Brain microvascular endothelial cell (primary cell): Measurements from ENCODE around the gene RFXANK.

ENCODE experiments used
- DNase-seq: peaks from one replicate; pipeline ENCODE4 v3.0.0-alpha.2; 2020
- H3K27ac ChIP-seq: fragments of 250-450 bp; sonication (Bioruptor Pico); 2 replicates; pipeline ENCODE4 v1.5.1; 2020; ENCODE audit warnings: mild to moderate bottlenecking, moderate library complexity
- H3K27me3 ChIP-seq: fragments of 250-450 bp; sonication (Bioruptor Pico); replicated peaks from 2 replicates; pipeline ENCODE4 v1.5.1; 2020; ENCODE audit warnings: mild to moderate bottlenecking
- H3K36me3 ChIP-seq: fragments of 250-450 bp; sonication (Bioruptor Pico); replicated peaks from 2 replicates; pipeline ENCODE4 v1.5.1; 2020; ENCODE audit warnings: mild to moderate bottlenecking
- H3K4me3 ChIP-seq: 2 replicates; pipeline ENCODE4 v1.5.1; 2011; ENCODE audit warnings: low read depth, mild to moderate bottlenecking, control low read depth, low read length, moderate library complexity
- CTCF ChIP-seq: IDR thresholded peaks from 2 replicates; pipeline ENCODE4 v1.5.1; 2011; ENCODE audit warnings: low read depth, mild to moderate bottlenecking, moderate library complexity, low read length, control low read depth, inconsistent platforms; ENCODE audit errors: missing control alignments
- in situ Hi-C: cut with HindIII; loops from 2 replicates; pipeline ENCODE4 v1.10.0; 2017; ENCODE audit warnings: low sequenced_read_pairs, low pct_ligation_motif_present

RFXANK gene, protein sequence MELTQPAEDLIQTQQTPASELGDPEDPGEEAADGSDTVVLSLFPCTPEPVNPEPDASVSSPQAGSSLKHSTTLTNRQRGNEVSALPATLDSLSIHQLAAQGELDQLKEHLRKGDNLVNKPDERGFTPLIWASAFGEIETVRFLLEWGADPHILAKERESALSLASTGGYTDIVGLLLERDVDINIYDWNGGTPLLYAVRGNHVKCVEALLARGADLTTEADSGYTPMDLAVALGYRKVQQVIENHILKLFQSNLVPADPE

DNA sequence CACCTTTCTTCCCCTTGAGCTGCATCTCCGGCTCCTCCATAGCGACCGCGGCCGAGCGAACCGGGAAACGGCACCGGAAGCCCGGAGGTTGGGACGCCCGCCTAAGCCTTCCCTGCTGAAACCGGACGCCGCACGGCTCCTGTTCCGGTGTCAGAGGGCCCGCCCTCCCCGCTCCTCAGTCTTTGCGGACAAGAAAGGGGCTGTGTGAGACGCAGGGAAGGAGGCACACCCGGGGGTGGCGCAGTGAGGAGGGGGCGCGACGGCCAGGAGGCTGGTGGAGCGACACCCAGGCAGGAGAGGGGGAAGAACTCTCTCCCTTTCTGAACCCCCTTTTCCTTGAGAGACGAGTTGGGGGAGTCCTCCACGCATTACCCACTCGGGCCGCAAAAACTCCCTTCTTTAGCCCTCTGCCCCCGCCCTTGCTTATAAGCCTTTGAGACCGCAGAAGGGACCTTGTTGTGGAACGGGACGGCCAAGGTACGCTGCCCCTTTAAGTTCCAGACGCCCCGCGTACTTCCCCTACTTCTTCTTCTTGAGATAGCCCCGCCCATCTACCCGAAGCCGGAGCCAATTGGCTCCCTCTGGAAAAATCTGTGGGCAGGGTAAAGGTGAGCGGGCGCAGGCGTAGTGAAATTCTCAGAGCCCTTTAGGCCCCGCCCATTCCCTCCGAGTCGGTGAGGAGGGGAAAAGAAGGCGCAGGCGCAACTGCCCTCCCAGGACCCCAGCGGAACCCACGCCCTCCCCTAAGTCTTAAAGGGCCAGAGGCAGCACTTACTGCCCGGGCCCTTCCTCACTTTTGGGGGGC is at the start of gene RFXANK, which contains the start of gene BORCS8:
Gene RFXANK, plus strand, starts transcription at position 181 of the 805 bp plus-strand sequence. CDS start 1,689 bp downstream, outside the sequence.
Gene BORCS8, minus strand, starts transcription at position 75 of the 805 bp plus-strand sequence. Its CDS starts 35 bp downstream, at position 40.
- in situ Hi-C loops = no loop called here
- Histone ChIP-seq H3K27ac (peak within 1 kb of the TSS; percentile 92), H3K27me3 (no peaks in the 10 kb centered on the region), H3K36me3 (peaks cover 8% of the 10 kb centered on the region), H3K4me3 (peak within 1 kb of the TSS; percentile 98)
- DNase-seq = peak; percentile 99
- no peak for TF ChIP-seq CTCF

GRCh38 chr19:19142347-19142746 is 49.7 kb upstream of the RFXANK start:
- no peaks in the 10 kb centered on the region for H3K27me3 ChIP-seq
- in situ Hi-C loops = no loop called here
- H3K36me3 ChIP-seq = no peaks in the 10 kb centered on the region
- TF ChIP-seq CTCF = no peak
- DNase-seq = no peak
- no peak overlapping the region for H3K4me3 ChIP-seq
- no peak overlapping the region for H3K27ac ChIP-seq

DNA sequence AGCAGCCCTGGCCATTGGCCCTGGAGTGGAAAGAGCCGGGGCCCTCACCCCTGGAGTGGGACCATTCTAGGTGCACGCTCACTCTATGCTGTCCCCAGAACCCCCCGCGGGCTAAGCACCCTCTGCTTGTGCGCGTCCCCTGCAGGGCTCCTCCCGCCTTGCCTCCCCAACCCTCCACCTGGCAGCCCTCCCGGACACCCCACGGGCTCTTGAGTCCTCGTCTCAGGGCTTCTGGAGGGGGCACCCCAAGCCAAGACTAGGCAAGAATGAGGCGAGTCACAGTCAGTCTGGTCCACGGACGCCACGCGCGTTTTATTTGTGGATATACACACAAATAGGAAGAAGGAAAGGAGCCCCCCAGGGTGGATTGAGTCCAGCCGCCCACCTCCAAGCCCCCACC is 46.8 kb upstream of the RFXANK start:
- DNase-seq = no peak
- in situ Hi-C loops = no loop called here
- TF ChIP-seq CTCF = no peak
- H3K27ac ChIP-seq = no peak overlapping the region
- no peaks in the 10 kb centered on the region for H3K27me3 ChIP-seq
- no peaks in the 10 kb centered on the region for H3K36me3 ChIP-seq
- H3K4me3 ChIP-seq = no peak overlapping the region

DNA sequence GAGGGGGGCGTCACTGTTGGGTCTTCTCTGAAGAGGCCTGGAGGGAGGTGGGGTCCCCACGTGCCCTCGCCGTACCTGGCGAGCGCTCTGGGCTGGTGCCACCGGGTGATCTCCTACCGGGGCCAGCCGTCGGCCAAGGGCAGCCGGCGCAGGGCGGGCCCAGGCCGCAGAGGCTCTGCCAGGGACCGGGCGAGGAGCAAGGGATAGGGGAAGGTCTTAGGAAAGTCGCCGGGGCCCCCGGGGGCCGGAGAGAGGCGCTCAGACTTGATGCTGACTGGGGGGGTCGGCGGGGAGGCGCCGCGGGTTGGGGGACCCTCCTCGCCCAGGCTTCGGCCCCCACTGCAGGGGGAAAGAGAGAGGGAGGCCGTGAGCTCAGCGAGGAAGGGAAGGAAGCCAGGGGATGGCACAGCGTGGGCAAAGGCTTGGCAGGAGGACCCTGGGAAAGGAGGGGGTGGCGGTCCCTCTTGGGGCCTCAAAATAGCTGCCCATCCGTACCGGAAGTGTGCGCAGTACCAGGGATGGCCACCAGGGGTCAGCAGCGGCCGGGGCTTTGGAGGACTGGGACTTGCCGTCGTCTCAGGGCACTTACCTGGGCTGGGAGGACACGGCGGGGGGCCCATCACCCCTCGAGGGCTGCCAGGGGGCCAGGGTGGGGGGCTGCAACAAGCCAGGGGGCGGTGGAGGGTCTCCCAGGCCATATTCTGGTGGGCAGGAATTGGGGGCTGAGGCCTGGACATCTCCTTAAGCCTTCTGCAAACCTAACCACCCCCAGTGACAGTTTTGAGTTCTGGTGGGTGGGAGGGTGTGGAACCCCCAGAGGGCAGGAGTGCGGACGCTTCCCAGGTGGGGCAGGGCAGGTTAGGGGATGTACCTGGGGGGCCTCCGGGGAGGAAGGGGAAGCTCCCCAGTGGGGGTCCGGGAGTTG is 46.1 kb upstream of the RFXANK start:
- H3K36me3 ChIP-seq = no peaks in the 10 kb centered on the region
- in situ Hi-C loops = no loop called here
- peak; percentile 37 for DNase-seq
- no peak overlapping the region for H3K27ac ChIP-seq
- TF ChIP-seq CTCF = peak; percentile 98
- H3K4me3 ChIP-seq = peak overlapping the region; percentile 35
- no peaks in the 10 kb centered on the region for H3K27me3 ChIP-seq

DNA sequence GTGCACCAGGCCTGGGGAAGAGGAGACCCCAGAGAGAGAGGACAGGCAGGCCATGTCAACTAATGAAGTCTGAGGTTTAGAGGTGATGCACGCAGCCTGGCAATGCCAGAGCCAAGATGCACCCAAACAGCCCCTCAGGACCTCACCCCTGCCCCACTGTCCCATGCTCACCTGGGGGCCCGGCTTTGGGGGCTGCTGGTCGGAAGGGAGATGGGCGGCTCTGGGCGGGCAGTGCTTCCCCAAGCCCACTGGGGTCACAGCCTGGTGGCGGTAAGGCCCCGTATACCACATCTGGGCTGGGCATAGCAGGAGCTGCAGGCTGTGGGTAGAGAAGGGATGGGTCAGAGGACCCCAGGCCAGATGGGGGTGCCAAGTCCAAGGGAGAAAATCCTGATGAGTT is 45.2 kb upstream of the RFXANK start:
- H3K4me3 ChIP-seq = no peak overlapping the region
- in situ Hi-C loops = no loop called here
- no peak for TF ChIP-seq CTCF

More for the DNA sequence above, 45.2 kb upstream of the RFXANK start:
- H3K36me3 ChIP-seq = no peaks in the 10 kb centered on the region
- DNase-seq = no peak
- H3K27me3 ChIP-seq = no peaks in the 10 kb centered on the region
- H3K27ac ChIP-seq = no peak overlapping the region
